Caco-2 (cell line): ENCODE data around the gene SLC1A1. TPM values are rescaled to one million over a fixed set of nuclear protein-coding genes. Genes with fewer than 3 reads are reported as not detected.

Experiments used
- BruUV-seq: library from RNA; stranded (reverse); fragments of 400-500 nt; replicated peaks from 2 replicates; lab custom pipeline; 2021; lab: Mats Ljungman, UMichigan
- CTCF ChIA-PET: fragments of 300-600 bp; sonication (Branson Sonifier 250); formaldehyde crosslinking; loops from one replicate; lab custom pipeline; 2022; ENCODE audit warnings: antibody characterized with exemption; lab: Charles Lee
- POLR2A ChIA-PET: fragments of 300-600 bp; sonication (Branson Sonifier 250); formaldehyde crosslinking; loops from one replicate; lab custom pipeline; 2022; ENCODE audit warnings: antibody characterized with exemption; lab: Charles Lee
- DNase-seq, 2 experiments: peaks; one replicate each; pipeline versions ENCODE4 v3.0.0 to v3.0.0-alpha.2; 2020 to 2022
- H3K27me3 ChIP-seq: replicated peaks from 2 replicates; pipeline ENCODE4 v1.6.0; 2011; ENCODE audit warnings: low read length; ENCODE audit not compliant: control insufficient read depth, insufficient read depth
- H3K36me3 ChIP-seq: 2 replicates; pipeline ENCODE4 v1.5.1; 2011; ENCODE audit warnings: low read length; ENCODE audit not compliant: control insufficient read depth, insufficient read depth
- H3K4me1 ChIP-seq: fragments of 250-450 bp; sonication (Bioruptor Pico); 2 replicates; pipeline ENCODE4 v1.5.1; 2020; ENCODE audit warnings: mild to moderate bottlenecking
- H3K4me3 ChIP-seq: 2 replicates; pipeline ENCODE4 v1.5.1; 2011; ENCODE audit warnings: low read depth, mild to moderate bottlenecking, control low read depth, low read length
- H3K9me3 ChIP-seq: fragments of 250-450 bp; sonication (Bioruptor Pico); 2 replicates; pipeline ENCODE4 v1.5.1; 2020; ENCODE audit warnings: mild to moderate bottlenecking, moderate library complexity
- H3K27ac Mint-ChIP-seq: one replicate; pipeline ENCODE4 v1.8.0; 2022; ENCODE audit warnings: mixed read lengths; ENCODE audit not compliant: unreplicated experiment
- H3K27me3 Mint-ChIP-seq: one replicate; pipeline ENCODE4 v1.8.0; 2022; ENCODE audit warnings: mixed read lengths; ENCODE audit not compliant: insufficient read depth, unreplicated experiment
- H3K36me3 Mint-ChIP-seq: one replicate; pipeline ENCODE4 v1.8.0; 2022; ENCODE audit warnings: mild to moderate bottlenecking, mixed read lengths; ENCODE audit not compliant: insufficient read depth, unreplicated experiment
- H3K4me1 Mint-ChIP-seq: one replicate; pipeline ENCODE4 v1.8.0; 2022; ENCODE audit warnings: low read depth, mixed read lengths; ENCODE audit not compliant: unreplicated experiment
- H3K4me3 Mint-ChIP-seq: one replicate; pipeline ENCODE4 v1.8.0; 2022; ENCODE audit warnings: mild to moderate bottlenecking, moderate library complexity, mixed read lengths; ENCODE audit not compliant: unreplicated experiment
- H3K9me3 Mint-ChIP-seq: one replicate; pipeline ENCODE4 v1.8.0; 2022; ENCODE audit warnings: mixed read lengths; ENCODE audit not compliant: unreplicated experiment
- CTCF ChIP-seq, 2 experiments: fragments of 200-600 bp in 1 of 2; IDR thresholded peaks; 1 replicate in 1 of 2; 2 replicates in 1 of 2; pipeline versions ENCODE4 v1.5.1 to v1.8.0; 2011 to 2022; ENCODE audit warnings: antibody characterized with exemption in 1 of 2, control low read depth in 1 of 2, inconsistent platforms in 1 of 2, low read depth in 1 of 2, low read length in 1 of 2, mild to moderate bottlenecking in 1 of 2, moderate library complexity in 1 of 2; ENCODE audit not compliant: insufficient read depth in 1 of 2, severe bottlenecking in 1 of 2, unreplicated experiment in 1 of 2
- intact Hi-C: fragments of 100-400 bp; cut with micrococcal nuclease; formaldehyde crosslinking; loops from one replicate; pipeline ENCODE4 v1.10.0; 2022; ENCODE audit not compliant: unreplicated experiment
- total RNA-seq: library from RNA; stranded (reverse); gene quantifications from 2 replicates; pipeline ENCODE4 v1.2.3, GENCODE V29; 2022

Gene SLC1A1
- total RNA-seq, 1 experiment from 2014 or later, result 53.1 TPM

- Mint-ChIP-seq H3K27ac (peak overlapping the region; percentile 94), H3K4me3 (no peak overlapping the region), H3K36me3 (peaks cover 45% of the 10 kb centered on the region), H3K9me3 (no peaks in the 10 kb centered on the region), H3K27me3 (no peaks in the 10 kb centered on the region), H3K4me1 (peaks cover 35% of the 10 kb centered on the region)
- Histone ChIP-seq H3K4me1 (peaks cover 79% of the 10 kb centered on the region), H3K4me3 (no peak overlapping the region), H3K9me3 (no peaks in the 10 kb centered on the region), H3K27me3 (no peaks in the 10 kb centered on the region), H3K36me3 (no peaks in the 10 kb centered on the region; the same call in 1 of the 2 replicates)
- POLR2A ChIA-PET, result no interaction called here
- intact Hi-C loops, result no loop called here
- TF ChIP-seq CTCF (IDR thresholded peaks at IDR 0.05; ENCODE audit: insufficient read depth in 1 of 2, low read depth in 1 of 2, low read length in 1 of 2, severe bottlenecking in 1 of 2, unreplicated experiment in 1 of 2), result no peak
- CTCF ChIA-PET, result no interaction called here
- no TSS peak for BruUV-seq
- DNase-seq, result no peak
Observed at GRCh38 chr9:4496497-4496896, 6.2 kb downstream of the SLC1A1 start.

GRCh38 chr9:4497395-4497794 lies 7.1 kb downstream of the SLC1A1 start:
- Mint-ChIP-seq H3K9me3 (no peaks in the 10 kb centered on the region), H3K4me1 (peaks cover 35% of the 10 kb centered on the region), H3K27ac (peak overlapping the region; percentile 94), H3K36me3 (peaks cover 40% of the 10 kb centered on the region), H3K27me3 (no peaks in the 10 kb centered on the region), H3K4me3 (peak overlapping the region; percentile 32)
- ChIA-PET CTCF (no interaction called here), POLR2A (interaction anchor here (0.6 kb wide), 1 partner anchor 22 kb away, joined by 3 read pairs; no protein-coding TSS in a partner anchor)
- BruUV-seq, result no TSS peak
- Histone ChIP-seq H3K27me3 (no peaks in the 10 kb centered on the region), H3K36me3 (no peaks in the 10 kb centered on the region; the same call in 1 of the 2 replicates), H3K4me1 (peaks cover 83% of the 10 kb centered on the region), H3K9me3 (no peaks in the 10 kb centered on the region), H3K4me3 (no peak overlapping the region)
- no peak for DNase-seq
- no peak for TF ChIP-seq CTCF (IDR thresholded peaks at IDR 0.05; ENCODE audit: insufficient read depth in 1 of 2, low read depth in 1 of 2, low read length in 1 of 2, severe bottlenecking in 1 of 2, unreplicated experiment in 1 of 2)
- intact Hi-C loops, result no loop called here

GRCh38 chr9:4497855-4498254 lies 7.6 kb downstream of the SLC1A1 start:
- Mint-ChIP-seq H3K27ac (no peak overlapping the region), H3K36me3 (peaks cover 45% of the 10 kb centered on the region), H3K9me3 (no peaks in the 10 kb centered on the region), H3K4me1 (peaks cover 40% of the 10 kb centered on the region), H3K27me3 (no peaks in the 10 kb centered on the region), H3K4me3 (no peak overlapping the region)
- H3K9me3 ChIP-seq, result no peaks in the 10 kb centered on the region
- H3K4me3 ChIP-seq, result no peak overlapping the region
- no peaks in the 10 kb centered on the region for H3K27me3 ChIP-seq
- peak; percentile 58 to 69 for DNase-seq
- peaks cover 82% of the 10 kb centered on the region for H3K4me1 ChIP-seq
- ChIA-PET POLR2A (interaction anchor here (0.6 kb wide), 1 partner anchor 23 kb away, joined by 3 read pairs; no protein-coding TSS in a partner anchor), CTCF (no interaction called here)
- BruUV-seq, result no TSS peak
- H3K36me3 ChIP-seq, result no peaks in the 10 kb centered on the region; the same call in 1 of the 2 replicates
- intact Hi-C loops, result loop anchor here (1.0 to 2.0 kb wide), 3 partner anchors 8 to 45 kb away; partner anchors contain the start of gene SLC1A1
- no peak for TF ChIP-seq CTCF (IDR thresholded peaks at IDR 0.05; ENCODE audit: insufficient read depth in 1 of 2, low read depth in 1 of 2, low read length in 1 of 2, severe bottlenecking in 1 of 2, unreplicated experiment in 1 of 2)
